HG03103 (cell line): Measurements from ENCODE around the gene LRRN4.
"Not testable (repeated sequence)": the region's sequence is repeated elsewhere in the genome, so short reads cannot be mapped to it uniquely, and the experiment has no call there.

Source experiments
- ATAC-seq: cut with Tn5 transposase; IDR thresholded peaks from one replicate; pipeline ENCODE4 v1.9.1; 2021; ENCODE audit warnings: low read depth; ENCODE audit not compliant: unreplicated experiment

LRRN4 gene

GRCh38 chr20:6034134-6034969, 19.5 kb downstream of the LRRN4 start:
- no peak for ATAC-seq

- ATAC-seq, result not testable (repeated sequence)
Measured at GRCh38 chr20:6032907-6033306, 21.0 kb downstream of the LRRN4 start.

DNA sequence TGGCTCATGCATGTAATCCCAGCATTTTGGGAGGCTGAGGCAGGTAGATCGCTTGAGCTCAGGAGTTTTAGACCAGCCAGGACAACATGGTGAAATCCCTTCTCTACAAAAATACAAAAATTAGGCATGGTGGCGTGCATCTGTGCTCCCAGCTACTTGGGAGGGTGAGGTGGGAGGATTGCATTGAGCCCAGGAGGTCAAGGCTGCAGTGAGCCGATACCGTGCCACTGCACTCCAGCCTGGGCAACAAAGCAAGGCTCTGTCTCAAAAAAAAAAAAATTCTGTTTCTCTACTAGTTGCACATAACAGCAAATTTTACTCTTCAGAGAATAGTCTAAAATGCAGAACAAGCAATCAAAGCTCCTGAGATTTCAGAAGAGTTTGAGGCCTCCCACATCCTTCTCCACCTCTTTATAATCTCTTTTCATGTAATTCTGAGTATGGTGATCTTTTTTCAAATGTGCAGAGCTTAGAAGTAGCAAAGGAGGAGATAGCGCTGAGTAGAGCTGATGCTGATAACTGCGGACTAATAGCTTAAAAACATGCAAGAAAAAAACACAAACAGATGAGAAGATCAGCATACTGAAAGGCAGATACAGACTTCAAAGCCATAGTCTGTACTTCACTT, 23.3 kb downstream of the LRRN4 start:
- no peak for ATAC-seq

- ATAC-seq, result no peak
Measured at GRCh38 chr20:6029538-6029937, 24.3 kb downstream of the LRRN4 start.

- no peak for ATAC-seq
Measured at GRCh38 chr20:6028818-6029217, 25.0 kb downstream of the LRRN4 start.

GRCh38 chr20:6026051-6026450, 27.8 kb downstream of the LRRN4 start:
- no peak for ATAC-seq

DNA sequence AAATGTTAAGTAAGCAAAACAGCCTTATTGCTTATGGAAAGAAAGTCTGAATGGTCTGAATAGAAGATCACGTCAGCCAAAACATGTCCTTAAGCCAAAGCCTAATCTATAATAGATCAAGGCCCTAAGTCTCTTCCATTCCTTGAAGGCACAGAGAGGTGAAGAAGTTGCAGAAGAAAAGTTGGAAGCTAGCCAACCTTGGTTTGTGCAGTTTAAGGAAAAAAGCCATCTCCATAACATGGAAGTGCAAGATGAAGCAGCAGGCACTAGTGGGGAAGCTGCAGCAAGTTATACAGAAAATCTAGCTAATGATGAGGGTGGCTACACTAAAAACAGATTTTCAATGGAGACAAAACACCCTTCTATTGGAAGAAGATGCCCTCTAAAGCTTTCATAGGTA, 29.1 kb downstream of the LRRN4 start:
- no peak for ATAC-seq

DNA sequence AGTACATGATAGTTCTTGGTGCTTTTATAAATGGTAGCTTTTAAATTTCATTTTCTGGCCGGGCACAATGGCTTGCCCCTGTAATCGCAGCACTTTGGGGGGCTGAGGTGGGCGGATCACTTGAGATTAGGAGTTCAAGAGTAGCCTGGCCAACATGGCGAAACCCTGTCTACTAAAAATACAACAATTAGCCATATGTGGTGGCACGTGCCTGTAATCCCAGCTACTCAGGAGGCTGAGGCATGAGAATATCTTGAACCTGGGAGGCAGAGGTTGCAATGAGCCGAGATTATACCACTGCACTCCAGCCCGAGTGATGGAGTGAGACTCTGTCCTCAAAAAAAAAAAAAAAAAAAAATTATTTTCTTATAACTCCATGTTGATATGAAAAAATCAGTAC, 36.0 kb downstream of the LRRN4 start:
- no peak for ATAC-seq

DNA sequence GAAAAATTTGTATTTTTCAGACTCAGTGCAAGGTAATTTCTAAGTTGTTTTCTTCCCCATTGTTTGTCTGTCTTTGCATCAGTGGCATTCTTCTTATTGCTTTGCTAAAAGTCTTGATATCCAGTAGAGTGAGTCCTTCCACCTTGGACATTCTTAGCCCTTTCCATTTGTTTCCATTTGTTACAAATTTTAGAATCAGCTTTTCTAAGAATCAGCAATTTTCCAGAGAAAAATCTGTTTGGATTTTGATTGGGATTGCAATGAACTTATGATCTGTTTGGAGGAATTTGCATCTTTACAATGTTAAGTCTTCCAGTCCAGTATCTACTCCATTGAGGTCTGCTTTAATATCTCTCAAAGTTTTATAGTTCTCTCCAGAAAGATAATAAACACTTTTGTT, 36.4 kb downstream of the LRRN4 start:
- no peak for ATAC-seq

DNA sequence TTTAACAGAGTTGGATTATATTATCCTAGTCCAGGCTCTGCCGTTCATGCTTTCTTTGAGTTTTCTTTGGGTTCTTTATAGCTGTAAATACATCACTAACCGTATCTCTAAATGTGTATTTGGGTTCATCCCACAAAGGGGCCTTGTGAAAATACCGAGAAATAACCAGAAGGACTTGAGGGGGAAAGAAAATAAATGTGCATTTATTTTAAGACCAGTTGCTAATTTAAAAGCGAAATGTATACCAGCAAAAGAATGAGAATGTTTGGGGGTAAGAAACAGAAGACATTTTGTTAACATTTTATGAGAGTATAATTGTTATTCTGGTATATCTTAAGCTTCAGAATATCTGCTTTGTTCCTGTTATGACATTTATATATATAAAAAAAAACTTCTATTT, 38.9 kb downstream of the LRRN4 start:
- ATAC-seq, result no peak

DNA sequence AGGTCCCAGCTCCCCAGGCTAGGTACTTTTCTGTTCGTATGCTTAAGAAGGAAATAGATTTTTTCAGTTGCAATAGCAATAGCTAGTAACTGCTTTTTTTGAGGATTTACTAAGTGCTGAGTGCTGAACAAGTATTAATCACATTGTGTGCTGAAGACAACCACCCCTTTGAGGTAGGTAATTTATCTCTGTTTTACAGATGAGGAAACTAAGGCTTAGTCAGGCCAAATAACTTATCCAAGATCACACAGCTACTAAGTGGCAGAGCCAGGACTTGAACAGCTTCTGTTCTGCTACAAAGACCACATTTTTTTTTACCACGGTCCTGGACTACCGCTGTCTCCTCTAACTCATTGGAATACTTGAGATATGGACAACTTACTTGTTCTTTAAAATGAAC, 39.8 kb downstream of the LRRN4 start:
- no peak for ATAC-seq

DNA sequence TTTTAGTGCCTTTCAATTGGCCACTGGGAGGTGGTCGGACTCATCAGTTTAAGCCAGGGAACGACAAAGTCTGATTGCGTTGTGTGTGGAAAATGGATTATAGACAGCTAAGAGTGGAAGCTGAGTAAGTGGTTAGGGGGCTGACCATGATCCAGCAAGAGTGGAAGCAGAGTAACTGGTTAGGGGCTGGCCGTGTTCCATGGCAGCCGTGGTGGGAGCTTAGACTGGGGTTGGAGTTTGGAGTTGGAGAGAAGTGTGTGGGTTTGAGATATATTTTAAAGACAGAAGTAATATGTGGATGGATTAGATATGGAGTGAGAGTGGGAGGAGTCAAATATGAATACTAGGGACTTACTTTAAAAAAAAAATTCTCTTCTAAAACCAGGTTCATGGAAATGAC, 41.7 kb downstream of the LRRN4 start:
- ATAC-seq, result no peak

GRCh38 chr20:6008254-6008653, 45.6 kb downstream of the LRRN4 start:
- ATAC-seq, result no peak

GRCh38 chr20:6007529-6008103, 46.2 kb downstream of the LRRN4 start:
- no peak for ATAC-seq

DNA sequence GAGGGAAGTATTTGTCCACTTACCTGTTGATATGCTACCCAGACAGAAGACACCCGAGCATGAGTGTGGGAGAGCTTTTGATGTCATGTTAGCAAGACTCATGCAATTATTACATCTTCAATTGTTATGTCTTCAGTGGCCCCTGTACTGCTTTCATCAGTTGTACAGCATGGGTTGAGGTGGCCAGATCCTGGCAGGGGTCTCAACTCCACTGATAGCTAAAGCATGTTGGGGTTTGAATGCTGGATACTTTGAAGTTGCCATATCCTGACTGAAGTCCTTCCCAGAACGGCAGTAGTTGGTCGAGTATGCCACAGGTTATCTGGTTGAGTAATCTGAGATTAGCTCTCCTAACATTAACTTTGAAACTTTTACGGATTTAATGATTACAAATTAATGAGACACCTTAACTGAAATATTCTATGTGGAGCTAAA, 46.7 kb downstream of the LRRN4 start:
- no peak for ATAC-seq

GRCh38 chr20:6006603-6006949, 47.3 kb downstream of the LRRN4 start:
- no peak for ATAC-seq

DNA sequence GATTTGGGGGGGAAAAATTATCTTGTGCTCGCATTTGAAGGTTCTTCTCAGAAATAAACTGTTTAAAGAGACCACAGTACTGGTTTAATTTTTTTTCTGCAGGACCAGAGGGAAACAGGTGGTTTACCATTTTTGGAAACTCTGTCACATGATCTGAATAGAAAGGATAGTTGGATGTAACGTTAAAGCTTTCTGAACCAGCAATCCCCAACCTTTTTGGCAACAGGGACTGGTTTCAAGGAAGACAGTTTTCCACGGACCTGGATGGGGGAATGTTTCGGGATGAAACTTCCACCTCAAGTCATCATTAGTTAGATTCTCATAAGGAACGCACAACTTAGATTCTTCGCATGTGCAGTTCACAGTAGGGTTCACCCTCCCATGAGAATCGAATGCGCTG, 53.0 kb downstream of the LRRN4 start:
- no peak for ATAC-seq

- ATAC-seq, result no peak
Measured at GRCh38 chr20:5999783-6000182, 54.1 kb downstream of the LRRN4 start.

DNA sequence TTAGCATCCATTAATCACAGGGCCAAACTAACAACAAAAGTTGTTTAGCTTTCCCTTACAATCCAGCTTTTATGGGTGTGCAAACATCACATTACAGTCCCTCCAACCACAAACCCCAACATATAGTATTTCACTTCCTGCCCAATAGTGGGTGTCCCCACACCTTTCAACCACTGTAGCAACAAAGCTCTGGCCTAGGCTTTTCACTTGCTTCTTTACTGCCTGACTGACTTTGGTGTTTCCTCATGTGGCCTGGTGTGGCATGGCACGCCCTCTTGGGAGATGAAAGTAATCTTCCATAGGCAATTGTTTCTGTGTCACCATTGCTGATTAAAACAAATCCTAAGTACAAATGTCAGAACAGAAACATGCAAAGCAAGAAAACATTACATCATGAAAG, 57.1 kb downstream of the LRRN4 start:
- peak; percentile 99 for ATAC-seq

DNA sequence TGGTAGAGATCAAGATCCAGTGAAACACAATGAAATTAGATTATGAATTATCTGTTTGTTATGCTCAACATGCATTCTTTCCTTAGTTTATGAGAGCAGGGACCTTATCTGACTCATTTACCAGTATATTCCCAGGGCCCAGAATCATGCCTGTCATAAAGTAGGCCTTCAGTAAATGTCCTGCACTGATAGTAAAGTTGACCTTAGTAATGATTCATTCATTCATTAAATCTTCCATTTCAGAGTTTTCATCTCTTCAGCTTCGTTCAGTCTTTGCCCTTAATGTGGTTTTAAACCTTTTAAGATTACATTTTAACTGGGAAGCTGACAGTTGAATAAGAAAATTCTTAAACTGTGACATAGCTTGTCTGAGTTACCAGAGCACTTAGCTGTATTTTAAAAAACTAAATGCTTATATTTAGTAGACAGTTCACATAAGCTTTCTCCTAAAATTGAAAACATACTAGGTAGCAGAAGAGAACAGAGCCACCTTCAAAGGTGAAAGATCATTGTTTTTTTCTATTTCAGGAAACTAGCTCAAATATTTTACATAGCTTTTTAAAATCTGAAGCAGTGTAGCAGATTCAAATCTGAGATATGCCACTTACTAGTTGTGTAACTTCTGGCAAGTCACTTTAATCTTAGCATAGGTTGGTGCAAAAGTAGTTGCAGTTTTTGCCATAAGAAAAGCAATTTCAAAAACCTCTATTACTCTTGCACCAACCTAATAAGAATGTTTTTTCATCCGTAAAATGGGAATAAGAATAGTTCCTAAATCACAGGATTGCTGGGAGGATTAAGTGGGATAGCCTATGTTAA, 62.0 kb downstream of the LRRN4 start:
- no peak for ATAC-seq

- ATAC-seq, result no peak
Measured at GRCh38 chr20:5990946-5991345, 62.9 kb downstream of the LRRN4 start.
